Spleen (tissue), 7 donors: Measurements from ENCODE around the gene KCNAB1.

Source experiments
- CTCF ChIP-seq, 11 experiments: fragments of 200-600 bp in 7 of 11; fragments of 450-650 bp in 4 of 11; sonication (generic) in 4 of 11; IDR thresholded peaks in 8 of 11; conservative IDR thresholded peaks in 3 of 11; 1 replicate in 7 of 11; 2 replicates in 4 of 11; pipeline versions ENCODE4 v1.4.0 to v1.8.0; 2016 to 2021; ENCODE audit warnings: antibody characterized with exemption in 11 of 11, inconsistent platforms in 4 of 11, mild to moderate bottlenecking in 1 of 11
- POLR2AphosphoS5 ChIP-seq, 3 donors: sonication (generic); formaldehyde crosslinking; IDR thresholded peaks; one replicate each; pipeline ENCODE4 v1.5.1; 2017; ENCODE audit warnings: antibody characterized with exemption in 3 of 3
- donor health status: DM: no; HTN: no; CAD: no; lungs with moderate emphysema.
- donor health status: DM: no; HTN: no; CAD: no.
- donor health status: DM: no; HTN: no; CAD: no.

- TF ChIP-seq POLR2AphosphoS5 (IDR thresholded peaks at IDR 0.05) (no peak), CTCF (IDR thresholded peaks at IDR 0.05 in 8 of 11, conservative IDR thresholded peaks at IDR 0.05 in 3 of 11) (no peak)
Observed at GRCh38 chr3:156259896-156260295, 139.5 kb downstream of the KCNAB1 start.
